GM19372 (cell line): Measurements from ENCODE around the gene TFAP2A.

Experiments used
- ATAC-seq: cut with Tn5 transposase; IDR thresholded peaks from one replicate; pipeline ENCODE4 v1.9.1; 2021; ENCODE audit warnings: mild to moderate bottlenecking, low read depth, moderate library complexity; ENCODE audit not compliant: unreplicated experiment

Gene TFAP2A

GRCh38 chr6:10413850-10414738 is 780 bp downstream of the TFAP2A start:
- no peak for ATAC-seq

GRCh38 chr6:10413262-10413849 is 1.5 kb downstream of the TFAP2A start:
- ATAC-seq, result peak; percentile 3

- ATAC-seq, result peak; percentile 23
Measured at GRCh38 chr6:10412461-10413261, 2.2 kb downstream of the TFAP2A start.

GRCh38 chr6:10411971-10412460 is 2.9 kb downstream of the TFAP2A start:
- peak; percentile 58 for ATAC-seq

GRCh38 chr6:10411131-10411970 is 3.5 kb downstream of the TFAP2A start:
- ATAC-seq, result no peak

GRCh38 chr6:10410207-10411050 is 4.4 kb downstream of the TFAP2A start:
- no peak for ATAC-seq

GRCh38 chr6:10409731-10410206 is 5.1 kb downstream of the TFAP2A start:
- no peak for ATAC-seq

- ATAC-seq, result no peak
Measured at GRCh38 chr6:10409233-10409721, 5.6 kb downstream of the TFAP2A start.

GRCh38 chr6:10408457-10408856 is 6.4 kb downstream of the TFAP2A start:
- no peak for ATAC-seq

GRCh38 chr6:10407674-10408054 is 7.2 kb downstream of the TFAP2A start:
- ATAC-seq, result no peak

- no peak for ATAC-seq
Measured at GRCh38 chr6:10407018-10407673, 7.7 kb downstream of the TFAP2A start.

GRCh38 chr6:10406556-10406955 is 8.3 kb downstream of the TFAP2A start:
- ATAC-seq, result no peak

GRCh38 chr6:10405513-10405900 is 9.4 kb downstream of the TFAP2A start:
- ATAC-seq, result no peak

- no peak for ATAC-seq
Measured at GRCh38 chr6:10404799-10405512, 9.9 kb downstream of the TFAP2A start.

- ATAC-seq, result peak; percentile 88
Measured at GRCh38 chr6:10404107-10404798, 10.6 kb downstream of the TFAP2A start.

GRCh38 chr6:10403385-10404106 is 11.3 kb downstream of the TFAP2A start:
- peak; percentile 4 for ATAC-seq
